ENCODE results near the gene ACKR1.

GRCh38 chr1:159196543-159196942 is 8.1 kb upstream of the ACKR1 start:
- TF ChIP-seq POLR2AphosphoS5 (IDR thresholded peaks at IDR 0.05; ENCODE audit: low read depth) (no peak), CTCF (IDR thresholded peaks at IDR 0.05; ENCODE audit: insufficient read depth, low read length) (peak; percentile 9), REST (IDR thresholded peaks at IDR 0.05; ENCODE audit: insufficient replicate concordance, low read depth) (no peak), GABPA (IDR thresholded peaks at IDR 0.05; ENCODE audit: low read depth) (no peak)
